OCI-M2 (cell line): Measurements from ENCODE around the gene EID3.
"Not testable (repeated sequence)": the region's sequence is repeated elsewhere in the genome, so short reads cannot be mapped to it uniquely, and the experiment has no call there.

Experiments
- DNase-seq: peaks from one replicate; lab custom pipeline; 2025; ENCODE audit not compliant: unreplicated experiment; lab: John Stamatoyannopoulos, UW

The EID3 gene

GRCh38 chr12:104310751-104311633, 7.5 kb downstream of the EID3 start:
- DNase-seq: no peak

- DNase-seq: no peak
These were observed 8.7 kb downstream of the EID3 start for GRCh38 chr12:104312202-104312601.

- no peak for DNase-seq
These were observed 9.1 kb downstream of the EID3 start for GRCh38 chr12:104312654-104313053.

GRCh38 chr12:104313568-104314241, 10.2 kb downstream of the EID3 start:
- DNase-seq: no peak

GRCh38 chr12:104314242-104314614, 10.7 kb downstream of the EID3 start:
- no peak for DNase-seq

GRCh38 chr12:104315326-104316224, 12.0 kb downstream of the EID3 start:
- DNase-seq: no peak

GRCh38 chr12:104316936-104317335, 13.4 kb downstream of the EID3 start:
- DNase-seq: no peak

- DNase-seq: no peak
These were observed 14.1 kb downstream of the EID3 start for GRCh38 chr12:104317538-104318210.

GRCh38 chr12:104319028-104319427, 15.5 kb downstream of the EID3 start:
- DNase-seq: no peak

- DNase-seq: no peak
These were observed 16.5 kb downstream of the EID3 start for GRCh38 chr12:104319918-104320626.

GRCh38 chr12:104320627-104321024, 17.1 kb downstream of the EID3 start:
- DNase-seq: no peak

- no peak for DNase-seq
These were observed 18.4 kb downstream of the EID3 start for GRCh38 chr12:104321949-104322348.

- not testable (repeated sequence) for DNase-seq
These were observed 19.0 kb downstream of the EID3 start for GRCh38 chr12:104322533-104322932.

- DNase-seq: no peak
These were observed 20.4 kb downstream of the EID3 start for GRCh38 chr12:104323899-104324298.

GRCh38 chr12:104328278-104328677, 24.7 kb downstream of the EID3 start:
- DNase-seq: not testable (repeated sequence)

- DNase-seq: no peak
These were observed 25.3 kb downstream of the EID3 start for GRCh38 chr12:104328790-104329189.

- no peak for DNase-seq
These were observed 26.4 kb downstream of the EID3 start for GRCh38 chr12:104329707-104330532.

- no peak for DNase-seq
These were observed 27.8 kb downstream of the EID3 start for GRCh38 chr12:104331376-104331775.

GRCh38 chr12:104332273-104332672, 28.7 kb downstream of the EID3 start:
- DNase-seq: not testable (repeated sequence)
